HG02840 (cell line): ENCODE measurements around the gene NMD3.
"Not testable (repeated sequence)": the region's sequence is repeated elsewhere in the genome, so short reads cannot be mapped to it uniquely, and the experiment has no call there.

Experiments used
- ATAC-seq: cut with Tn5 transposase; IDR thresholded peaks from one replicate; pipeline ENCODE4 v1.9.1; 2021; ENCODE audit warnings: mild to moderate bottlenecking, moderate library complexity, moderate number of reproducible peaks; ENCODE audit not compliant: unreplicated experiment, low FRiP score

The NMD3 gene

DNA sequence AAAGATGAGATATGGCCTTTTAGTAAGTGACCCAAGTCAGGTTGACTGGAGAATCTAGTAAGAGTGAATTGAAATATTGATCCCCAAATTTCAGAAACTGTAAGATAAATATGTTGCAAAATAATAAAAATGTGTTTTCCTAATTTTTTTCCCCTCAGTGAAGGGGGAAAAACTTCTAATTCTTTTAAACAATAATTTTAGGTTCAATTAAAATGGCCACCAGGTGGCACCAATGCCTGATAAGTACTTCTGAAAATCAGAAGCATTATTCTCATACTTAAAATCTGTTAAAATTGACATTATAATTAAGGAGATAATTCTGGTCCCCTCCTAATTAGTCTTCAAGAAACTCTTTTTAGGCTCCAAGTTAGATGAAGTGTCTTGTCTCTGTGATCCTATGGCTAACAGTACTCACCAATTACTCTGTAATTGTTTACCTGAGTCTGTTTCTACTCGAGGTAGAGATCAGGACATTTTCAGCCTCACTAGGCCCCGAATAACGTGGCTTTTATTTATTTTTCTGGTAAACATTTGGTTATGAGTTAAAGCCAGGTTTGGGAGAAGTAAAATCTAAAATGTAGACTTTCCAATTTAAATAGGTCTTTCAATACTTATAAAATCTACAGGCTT, 52.6 kb downstream of the NMD3 start:
- ATAC-seq: no peak

DNA sequence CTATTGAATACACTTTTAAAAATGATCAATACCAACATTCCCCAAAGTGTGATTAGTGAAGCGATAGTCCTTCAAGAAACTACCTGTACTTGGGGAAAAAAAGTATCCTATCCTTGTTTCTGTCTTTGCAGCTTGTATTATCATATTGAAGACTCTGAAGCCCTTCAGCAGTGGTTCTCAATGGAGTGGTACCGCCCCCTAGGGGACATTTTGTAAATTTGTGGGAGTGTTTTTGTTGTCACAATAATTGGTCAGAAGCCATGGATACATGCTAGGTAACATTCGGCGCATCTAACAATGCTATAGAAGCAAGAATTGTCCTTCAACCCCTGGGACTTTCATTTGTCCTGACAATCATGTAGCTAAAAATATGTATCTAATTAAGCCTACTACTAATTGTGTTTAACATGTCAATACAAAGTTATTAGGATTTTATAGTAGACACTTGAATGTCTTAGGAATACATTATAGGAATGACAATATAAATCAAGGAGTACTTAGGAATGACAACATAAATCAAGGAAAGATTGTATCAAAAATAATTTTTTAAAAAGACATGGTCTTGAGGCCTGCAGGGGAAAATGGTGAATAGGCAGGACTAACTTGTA, 53.7 kb downstream of the NMD3 start:
- ATAC-seq: no peak

DNA sequence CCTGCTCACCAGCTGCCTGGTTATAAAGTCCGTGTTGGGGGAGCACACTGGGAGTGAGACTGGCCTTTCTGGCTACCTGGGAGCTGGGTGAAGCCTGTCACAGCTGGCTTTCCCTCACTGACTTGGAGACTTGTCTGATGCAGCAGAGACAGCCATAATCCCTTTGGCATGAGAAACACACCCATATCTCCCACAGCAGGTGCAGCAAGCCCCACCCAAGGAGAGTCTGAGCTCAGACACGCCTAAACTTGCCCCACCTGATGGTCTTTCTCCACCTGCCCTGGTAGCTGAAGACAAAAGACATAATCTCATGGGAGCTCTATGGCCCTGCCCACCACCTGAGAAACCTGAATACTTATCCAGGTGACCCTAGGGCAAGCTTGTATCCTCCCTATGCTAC, 54.8 kb downstream of the NMD3 start:
- ATAC-seq: no peak

DNA sequence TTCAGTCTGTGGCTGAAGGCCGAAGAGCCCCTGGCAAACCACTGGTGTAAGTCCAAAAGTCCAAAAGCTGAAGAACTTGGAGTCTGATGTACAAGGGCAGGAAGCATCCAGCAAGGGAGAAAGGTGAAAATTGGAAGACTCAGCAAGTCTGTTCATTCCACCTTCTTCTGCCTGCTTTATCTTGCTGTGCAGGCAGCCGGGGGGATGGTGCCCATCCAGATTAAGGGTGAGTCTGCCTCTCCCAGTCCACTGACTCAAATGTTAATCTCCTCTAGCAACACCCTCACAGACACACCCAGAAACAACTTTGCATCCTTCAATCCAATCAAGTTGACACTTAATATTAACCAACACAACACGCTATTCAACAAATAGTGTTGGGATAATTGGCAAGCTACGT, 61.3 kb downstream of the NMD3 start:
- ATAC-seq: not testable (repeated sequence)

DNA sequence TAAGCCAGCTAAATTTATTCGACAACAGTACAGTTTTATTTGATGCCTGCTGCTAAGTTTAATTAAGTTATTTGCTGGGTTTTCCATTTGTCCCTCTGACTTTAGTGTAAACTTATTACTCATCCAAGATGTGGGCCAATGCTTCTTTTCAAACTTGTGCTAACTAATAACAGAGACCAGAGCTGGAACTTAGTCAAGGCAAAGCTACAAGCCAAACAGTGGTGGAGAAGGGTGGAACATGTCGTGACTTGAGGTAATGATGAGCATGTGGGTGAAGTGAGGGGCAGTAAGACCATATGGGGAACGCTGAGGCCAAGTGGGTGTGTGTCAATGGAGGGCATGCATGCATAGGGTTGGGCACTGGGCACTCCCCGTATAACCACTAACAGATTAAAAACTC, 63.9 kb downstream of the NMD3 start:
- ATAC-seq: no peak

DNA sequence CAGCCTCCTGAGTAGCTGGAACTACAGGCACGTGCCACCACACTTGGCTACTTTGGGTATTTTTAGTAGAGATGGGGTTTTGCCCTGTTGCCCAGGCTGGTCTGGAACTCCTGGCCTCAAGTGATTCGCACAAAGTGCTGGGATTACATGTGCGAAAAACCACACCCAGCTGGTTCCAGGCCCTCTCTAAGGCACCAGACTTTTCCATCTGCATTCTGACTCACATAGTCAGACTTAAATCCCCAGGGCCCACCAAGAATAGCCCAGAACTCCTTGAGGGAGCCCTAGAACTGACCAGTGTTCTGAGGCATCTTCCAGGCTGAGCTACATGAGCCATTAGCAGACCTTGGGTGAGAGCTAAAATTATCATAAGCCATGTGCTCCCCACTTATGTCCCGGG, 68.1 kb downstream of the NMD3 start:
- ATAC-seq: no peak

DNA sequence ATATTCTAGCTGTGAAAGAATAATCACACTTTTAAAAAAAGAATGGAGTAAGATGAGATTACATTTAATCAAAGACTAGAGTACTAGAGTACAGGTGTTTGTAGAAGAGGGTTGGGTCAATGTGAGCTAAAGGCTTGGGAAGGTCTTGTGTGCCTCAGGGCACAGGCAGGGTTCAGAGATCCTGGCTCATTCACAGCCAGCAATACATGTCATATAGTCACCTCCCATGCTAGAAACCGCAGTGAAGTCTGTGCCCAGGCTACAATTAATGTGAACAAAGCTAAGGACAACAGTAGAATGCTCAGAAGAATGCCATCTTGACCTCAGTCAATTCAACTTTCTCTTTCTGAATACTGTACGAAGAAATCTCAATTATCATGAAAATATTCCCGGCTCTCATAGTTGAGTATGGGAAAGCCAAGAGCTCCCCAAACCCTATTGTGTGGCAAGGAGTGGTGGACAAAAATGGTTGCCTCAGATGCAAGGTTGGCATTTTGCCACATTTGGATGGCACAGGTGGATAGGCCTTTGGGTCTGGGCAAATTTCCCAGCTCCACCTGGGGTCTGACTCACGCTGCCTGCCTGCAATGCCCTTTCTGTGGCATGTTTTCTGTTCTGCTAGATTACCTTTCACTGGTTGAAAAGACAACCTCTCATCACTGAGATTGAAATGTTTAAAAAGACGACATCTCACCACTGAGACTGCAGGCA, 70.2 kb downstream of the NMD3 start:
- no peak for ATAC-seq

DNA sequence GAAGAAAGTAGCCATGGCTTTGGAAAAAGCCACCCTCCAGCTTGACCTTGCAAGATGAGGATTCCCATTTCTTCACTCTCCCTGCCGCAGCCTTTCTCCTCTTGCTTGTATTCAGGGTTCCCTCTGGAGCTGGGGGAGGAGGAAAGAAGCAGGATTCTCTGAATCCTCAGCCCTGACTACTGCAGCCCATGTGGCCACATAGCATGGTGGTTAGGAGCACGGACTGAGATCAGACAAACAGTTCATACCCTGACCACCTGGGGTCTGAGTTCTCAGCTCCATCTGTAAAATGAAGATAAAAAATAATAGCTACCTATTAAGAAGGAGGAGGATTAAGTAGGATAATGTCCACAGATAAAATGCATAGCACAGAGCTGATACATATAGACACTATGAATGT, 72.3 kb downstream of the NMD3 start:
- ATAC-seq: no peak

DNA sequence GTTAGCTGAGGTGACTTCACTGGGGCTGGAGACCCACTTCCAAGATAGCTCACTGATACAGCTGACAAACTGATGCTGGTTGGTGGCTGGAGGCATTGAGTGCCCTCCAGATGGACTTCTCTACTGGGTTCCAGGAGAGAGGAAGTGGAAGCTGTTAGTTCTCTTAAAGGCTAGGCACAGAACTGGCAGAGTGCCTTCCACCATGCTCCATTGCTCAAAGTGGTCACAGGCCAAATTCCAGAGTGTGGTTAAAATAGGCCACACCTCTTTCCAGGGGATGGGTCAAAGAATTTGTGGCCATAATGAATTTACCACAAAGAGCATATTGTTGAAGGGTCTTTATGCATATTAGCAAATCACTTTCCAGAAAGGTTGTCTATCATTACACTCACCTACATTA, 74.2 kb downstream of the NMD3 start:
- no peak for ATAC-seq

DNA sequence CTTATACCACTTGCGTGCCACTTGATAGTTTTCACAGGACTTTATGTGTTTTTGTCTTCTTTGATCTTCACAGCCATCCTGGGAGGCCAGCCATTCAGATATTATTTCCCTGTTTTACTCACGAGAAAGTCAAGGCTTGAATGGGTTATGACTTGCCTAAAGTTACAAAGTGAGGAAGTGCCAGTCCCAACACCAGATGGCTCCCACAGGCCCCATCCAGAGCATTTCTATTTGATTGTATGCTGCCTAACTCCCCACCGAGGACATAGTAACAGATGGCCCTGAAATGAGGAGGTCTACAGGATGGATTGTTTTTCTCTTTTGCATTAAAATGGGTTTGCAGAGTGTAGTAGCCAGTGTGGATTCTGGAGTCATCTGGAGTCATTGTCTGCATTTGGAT, 75.7 kb downstream of the NMD3 start:
- no peak for ATAC-seq
